Ascending aorta (tissue), 2 donors: ENCODE measurements around the gene KIF1A. TPM values are rescaled to one million over a fixed set of nuclear protein-coding genes. Genes with fewer than 3 reads are reported as not detected.
A peak's percentile ranks its signal among the peaks of the same experiment; 100 is the strongest.

Experiments
- DNase-seq, 2 donors: peaks; one replicate each; pipeline ENCODE4 v3.0.0-alpha.2; 2019; ENCODE audit warnings: low spot score in 2 of 2
- H3K27ac ChIP-seq, 2 donors: fragments of 200-600 bp; sonication (generic); one replicate each; pipeline ENCODE4 v1.5.1; 2016 to 2017; ENCODE audit warnings: mild to moderate bottlenecking in 1 of 2
- H3K27me3 ChIP-seq: fragments of 200-600 bp; sonication (generic); one replicate; pipeline ENCODE4 v1.5.1; 2017
- H3K36me3 ChIP-seq, 2 donors: fragments of 200-600 bp; sonication (generic); one replicate each; pipeline ENCODE4 v1.5.1; 2016
- H3K4me1 ChIP-seq, 2 donors: fragments of 200-600 bp; sonication (generic); one replicate each; pipeline ENCODE4 v1.5.1; 2016 to 2017; ENCODE audit warnings: mild to moderate bottlenecking in 1 of 2
- H3K4me3 ChIP-seq, 2 donors: fragments of 200-600 bp; sonication (generic); one replicate each; pipeline ENCODE4 v1.5.1; 2016 to 2017; ENCODE audit warnings: mild to moderate bottlenecking in 1 of 2
- H3K9me3 ChIP-seq, 2 donors: fragments of 200-600 bp; sonication (generic); one replicate each; pipeline ENCODE4 v1.5.1; 2016
- CTCF ChIP-seq, 3 experiments: fragments of 200-600 bp in 2 of 3; fragments of 450-650 bp in 1 of 3; sonication (generic) in 2 of 3; IDR thresholded peaks; one replicate each; pipeline ENCODE4 v1.5.1; 2016 to 2019; ENCODE audit warnings: antibody characterized with exemption in 3 of 3, mild to moderate bottlenecking in 1 of 3, moderate library complexity in 1 of 3
- intact Hi-C: fragments of 100-400 bp; cut with DNase I; formaldehyde crosslinking; loops from one replicate; pipeline ENCODE4 v1.15.1; 2023
- total RNA-seq: library from RNA; depleted of rRNA; stranded (reverse); fragments of >200 nt; gene quantifications from one replicate; pipeline ENCODE4 v1.1.0, GENCODE V29; 2016

KIF1A gene
- total RNA-seq, 1 donor from 2014 or later = 0.11 TPM

- Histone ChIP-seq H3K9me3 (peaks cover 0 to 4% of the 10 kb centered on the region in 2 donors), H3K4me3 (peak overlapping the region; percentile 33 to 59), H3K36me3 (no peaks in the 10 kb centered on the region), H3K4me1 (peaks cover 5 to 10% of the 10 kb centered on the region in 2 donors), H3K27ac (no peak overlapping the region), H3K27me3 (peaks cover 14% of the 10 kb centered on the region)
- TF ChIP-seq CTCF (IDR thresholded peaks at IDR 0.05) = no peak
- intact Hi-C loops = no loop called here
- peak in 1 of 2 donors; percentile 37 for DNase-seq
These were observed 1.5 kb downstream of the KIF1A start for GRCh38 chr2:240818293-240819125.

- peaks cover 5 to 10% of the 10 kb centered on the region in 2 donors for H3K4me1 ChIP-seq
- intact Hi-C loops = no loop called here
- H3K4me3 ChIP-seq = no peak overlapping the region
- no peak for TF ChIP-seq CTCF (IDR thresholded peaks at IDR 0.05)
- H3K9me3 ChIP-seq = peaks cover 0 to 2% of the 10 kb centered on the region in 2 donors
- peaks cover 14% of the 10 kb centered on the region for H3K27me3 ChIP-seq
- H3K27ac ChIP-seq = no peak overlapping the region
- no peaks in the 10 kb centered on the region for H3K36me3 ChIP-seq
- peak in 1 of 2 donors; percentile 58 for DNase-seq
These were observed 2.3 kb downstream of the KIF1A start for GRCh38 chr2:240817496-240818292.

DNA sequence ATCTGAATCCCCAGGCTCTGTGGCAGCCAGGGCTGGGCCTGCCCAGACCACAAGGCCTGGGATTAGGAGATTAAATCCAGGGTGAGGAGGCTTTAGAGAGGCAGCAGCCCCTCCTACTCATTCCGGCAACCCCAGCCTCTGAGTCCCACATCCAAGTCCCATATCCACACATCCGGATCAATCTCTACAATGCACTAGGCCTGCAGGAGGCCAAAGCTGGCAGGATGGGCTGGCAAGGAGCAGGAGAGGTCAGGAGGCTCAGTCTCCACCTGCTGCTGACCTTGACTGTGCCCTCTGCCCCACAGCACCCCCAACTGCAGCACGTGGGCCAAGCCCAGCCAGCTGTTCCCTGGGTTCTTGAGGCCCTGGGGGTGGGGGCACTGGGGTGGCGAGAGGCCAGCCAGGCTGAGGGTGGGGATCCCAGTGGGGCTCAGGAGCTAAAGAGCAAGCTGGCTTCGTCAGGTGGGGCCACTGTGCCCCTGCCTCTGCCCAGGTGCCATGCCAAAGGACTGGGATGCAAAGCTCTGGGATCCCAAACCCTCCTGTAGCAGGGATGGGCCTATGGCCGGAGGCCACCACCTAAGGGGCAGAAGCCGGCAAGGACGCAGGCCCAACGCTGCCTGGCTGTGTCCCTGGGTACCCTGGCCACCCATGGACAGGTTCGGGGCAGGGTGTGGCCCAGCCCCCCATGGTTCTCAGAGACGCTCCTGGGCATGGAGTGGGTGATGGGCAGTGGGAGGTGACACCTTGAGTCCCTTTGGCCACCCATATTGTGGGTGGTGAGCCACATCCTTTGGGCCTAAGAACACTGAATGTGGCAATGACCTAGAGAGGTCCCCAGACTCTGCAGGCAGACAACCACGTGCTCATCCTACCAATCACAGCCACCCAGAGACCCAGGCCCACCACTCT is 3.2 kb downstream of the KIF1A start:
- intact Hi-C loops = no loop called here
- H3K27me3 ChIP-seq = peaks cover 14% of the 10 kb centered on the region
- TF ChIP-seq CTCF (IDR thresholded peaks at IDR 0.05) = no peak
- peaks cover 0 to 2% of the 10 kb centered on the region in 2 donors for H3K9me3 ChIP-seq
- H3K4me3 ChIP-seq = no peak overlapping the region
- peak in 1 of 2 donors; percentile 51 for DNase-seq
- no peaks in the 10 kb centered on the region for H3K36me3 ChIP-seq
- H3K4me1 ChIP-seq = peaks cover 5 to 10% of the 10 kb centered on the region in 2 donors
- H3K27ac ChIP-seq = no peak overlapping the region

DNA sequence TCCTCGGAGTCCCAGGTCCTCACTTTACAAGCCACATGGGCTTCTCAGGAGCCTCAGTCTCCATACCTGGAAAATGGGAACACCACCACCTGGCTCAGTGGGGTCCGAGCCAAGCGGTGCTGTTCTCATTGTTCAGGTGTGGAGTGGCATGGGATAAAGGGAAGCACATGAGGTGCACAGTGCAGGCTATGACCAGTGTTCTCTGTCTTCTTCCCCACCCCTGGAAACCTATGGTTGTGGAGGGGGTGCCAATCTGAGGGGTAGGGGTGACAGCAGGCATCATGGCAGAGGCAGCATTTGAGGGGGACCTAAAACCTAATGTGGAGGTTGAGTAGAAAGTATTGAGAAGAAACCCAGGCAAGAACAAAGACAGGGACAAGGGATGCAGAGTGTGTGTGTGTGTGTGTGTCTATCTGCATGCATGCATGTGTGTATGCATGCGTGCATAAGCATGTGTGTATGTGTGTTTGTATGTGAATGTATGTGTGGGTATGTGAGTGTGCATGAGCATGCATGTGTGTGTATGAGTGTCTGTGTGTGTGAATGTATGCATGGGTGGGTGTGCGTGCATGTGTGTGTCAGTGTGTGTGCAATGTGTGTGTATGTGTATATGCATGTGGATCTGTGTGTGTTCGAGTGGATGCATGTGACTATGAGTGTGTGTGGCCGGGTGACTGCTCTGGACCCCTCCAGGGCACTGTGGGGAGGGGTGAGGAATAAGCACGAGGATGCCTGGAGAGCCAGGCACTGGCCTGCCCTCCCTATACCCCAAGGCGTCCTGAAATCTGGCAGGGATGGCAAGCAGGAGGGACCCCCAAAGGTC is 4.0 kb downstream of the KIF1A start:
- H3K27ac ChIP-seq = no peak overlapping the region
- H3K36me3 ChIP-seq = no peaks in the 10 kb centered on the region
- no peak for TF ChIP-seq CTCF (IDR thresholded peaks at IDR 0.05)
- DNase-seq = peak in 1 of 2 donors; percentile 41
- peaks cover 5 to 10% of the 10 kb centered on the region in 2 donors for H3K4me1 ChIP-seq
- H3K4me3 ChIP-seq = no peak overlapping the region
- H3K27me3 ChIP-seq = peaks cover 14% of the 10 kb centered on the region
- peaks cover 0 to 2% of the 10 kb centered on the region in 2 donors for H3K9me3 ChIP-seq
- intact Hi-C loops = no loop called here
